ENCODE results near the gene SMIM12. TPM values are rescaled to one million over a fixed set of nuclear protein-coding genes. Genes with fewer than 3 reads are reported as not detected.

SMIM12 gene
- total RNA-seq, 1 donor from 2014 or later = 9.5 TPM

GRCh38 chr1:34845131-34845901 lies 14.2 kb downstream of the SMIM12 start:
- DNase-seq (ENCODE audit: low spot score) = no peak
- no peaks in the 10 kb centered on the region for H3K27me3 Mint-ChIP-seq (ENCODE audit: insufficient read depth, low read depth)
- H3K9me3 Mint-ChIP-seq = no peaks in the 10 kb centered on the region
- Histone ChIP-seq H3K4me2 (peak overlapping the region; percentile 55), H3K4me1 (peaks cover 27% of the 10 kb centered on the region), H2AFZ (replicated peaks) (no peak overlapping the region), H3K9ac (no peak overlapping the region), H3K36me3 (no peaks in the 10 kb centered on the region), H3K4me3 (no peak overlapping the region), H3K9me3 (ENCODE audit: low read depth) (no peaks in the 10 kb centered on the region), H3K79me2 (ENCODE audit: low read depth) (no peaks in the 10 kb centered on the region), H3F3A (ENCODE audit: low read depth) (peaks cover 17% of the 10 kb centered on the region), H3K27ac (no peak overlapping the region), H4K20me1 (ENCODE audit: low read depth) (peaks cover 71% of the 10 kb centered on the region), H3K27me3 (no peaks in the 10 kb centered on the region)
- peaks cover 72% of the 10 kb centered on the region for H3K4me1 Mint-ChIP-seq
- H3K36me3 Mint-ChIP-seq = peaks cover 15% of the 10 kb centered on the region
- TF ChIP-seq EZH2 (IDR thresholded peaks at IDR 0.05) (no peak), EZH2phosphoT487 (IDR thresholded peaks at IDR 0.05) (no peak)
- H3K4me3 Mint-ChIP-seq = peak overlapping the region; percentile 31
- H3K27ac Mint-ChIP-seq = peak overlapping the region; percentile 98

GRCh38 chr1:34844252-34844634 lies 15.3 kb downstream of the SMIM12 start:
- Histone ChIP-seq H3K9ac (no peak overlapping the region), H2AFZ (replicated peaks) (no peak overlapping the region), H3K27me3 (no peaks in the 10 kb centered on the region), H3K79me2 (ENCODE audit: low read depth) (no peaks in the 10 kb centered on the region), H3K27ac (no peak overlapping the region), H3F3A (ENCODE audit: low read depth) (peaks cover 17% of the 10 kb centered on the region), H3K4me2 (peak overlapping the region; percentile 55), H3K4me3 (no peak overlapping the region), H3K4me1 (peaks cover 27% of the 10 kb centered on the region), H3K36me3 (no peaks in the 10 kb centered on the region), H3K9me3 (ENCODE audit: low read depth) (no peaks in the 10 kb centered on the region), H4K20me1 (ENCODE audit: low read depth) (peaks cover 70% of the 10 kb centered on the region)
- Mint-ChIP-seq H3K9me3 (no peaks in the 10 kb centered on the region), H3K4me3 (peak overlapping the region; percentile 60), H3K36me3 (peaks cover 11% of the 10 kb centered on the region), H3K4me1 (peaks cover 69% of the 10 kb centered on the region), H3K27me3 (ENCODE audit: insufficient read depth, low read depth) (no peaks in the 10 kb centered on the region), H3K27ac (peak overlapping the region; percentile 98)
- TF ChIP-seq CTCF (IDR thresholded peaks at IDR 0.05) (no peak), EZH2phosphoT487 (IDR thresholded peaks at IDR 0.05) (no peak), EZH2 (IDR thresholded peaks at IDR 0.05) (no peak)
- DNase-seq (ENCODE audit: low spot score) = peak; percentile 70

GRCh38 chr1:34843392-34844251 lies 15.9 kb downstream of the SMIM12 start:
- Histone ChIP-seq H3K4me1 (peaks cover 27% of the 10 kb centered on the region), H3K4me2 (peak overlapping the region; percentile 55), H3K36me3 (no peaks in the 10 kb centered on the region), H3K79me2 (ENCODE audit: low read depth) (no peaks in the 10 kb centered on the region), H4K20me1 (ENCODE audit: low read depth) (peaks cover 64% of the 10 kb centered on the region), H3K9ac (no peak overlapping the region), H3K4me3 (no peak overlapping the region), H3K27me3 (no peaks in the 10 kb centered on the region), H3K9me3 (ENCODE audit: low read depth) (no peaks in the 10 kb centered on the region), H3F3A (ENCODE audit: low read depth) (peaks cover 17% of the 10 kb centered on the region), H2AFZ (replicated peaks) (no peak overlapping the region), H3K27ac (no peak overlapping the region)
- Mint-ChIP-seq H3K4me3 (peak overlapping the region; percentile 60), H3K27ac (peak overlapping the region; percentile 98), H3K36me3 (peaks cover 7% of the 10 kb centered on the region), H3K27me3 (ENCODE audit: insufficient read depth, low read depth) (no peaks in the 10 kb centered on the region), H3K4me1 (peaks cover 68% of the 10 kb centered on the region), H3K9me3 (no peaks in the 10 kb centered on the region)
- peak; percentile 12 for DNase-seq (ENCODE audit: low spot score)
- TF ChIP-seq EZH2phosphoT487 (IDR thresholded peaks at IDR 0.05) (no peak), EZH2 (IDR thresholded peaks at IDR 0.05) (no peak), CTCF (IDR thresholded peaks at IDR 0.05) (no peak)

Data from neural progenitor cell (in vitro differentiated cells).